ENCODE measurements around the gene SNX3.

GRCh38 chr6:108222504-108222903, 38.3 kb downstream of the SNX3 start:
- TF ChIP-seq, protein P1, sequence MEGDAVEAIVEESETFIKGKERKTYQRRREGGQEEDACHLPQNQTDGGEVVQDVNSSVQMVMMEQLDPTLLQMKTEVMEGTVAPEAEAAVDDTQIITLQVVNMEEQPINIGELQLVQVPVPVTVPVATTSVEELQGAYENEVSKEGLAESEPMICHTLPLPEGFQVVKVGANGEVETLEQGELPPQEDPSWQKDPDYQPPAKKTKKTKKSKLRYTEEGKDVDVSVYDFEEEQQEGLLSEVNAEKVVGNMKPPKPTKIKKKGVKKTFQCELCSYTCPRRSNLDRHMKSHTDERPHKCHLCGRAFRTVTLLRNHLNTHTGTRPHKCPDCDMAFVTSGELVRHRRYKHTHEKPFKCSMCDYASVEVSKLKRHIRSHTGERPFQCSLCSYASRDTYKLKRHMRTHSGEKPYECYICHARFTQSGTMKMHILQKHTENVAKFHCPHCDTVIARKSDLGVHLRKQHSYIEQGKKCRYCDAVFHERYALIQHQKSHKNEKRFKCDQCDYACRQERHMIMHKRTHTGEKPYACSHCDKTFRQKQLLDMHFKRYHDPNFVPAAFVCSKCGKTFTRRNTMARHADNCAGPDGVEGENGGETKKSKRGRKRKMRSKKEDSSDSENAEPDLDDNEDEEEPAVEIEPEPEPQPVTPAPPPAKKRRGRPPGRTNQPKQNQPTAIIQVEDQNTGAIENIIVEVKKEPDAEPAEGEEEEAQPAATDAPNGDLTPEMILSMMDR (IDR thresholded peaks at IDR 0.05), result no peak
- TF ChIP-seq POLR2A (IDR thresholded peaks at IDR 0.05), result no peak

Data from adrenal gland (tissue), 5 donors.